Hematopoietic multipotent progenitor cell (in vitro differentiated cells): ENCODE measurements around the gene HOOK2. TPM values are rescaled to one million over a fixed set of nuclear protein-coding genes. Genes with fewer than 3 reads are reported as not detected.
A peak's percentile ranks its signal among the peaks of the same experiment; 100 is the strongest.

Source experiments
- DNase-seq, 3 donors: peaks; one replicate each; pipeline ENCODE4 v3.0.0-alpha.2; 2011 to 2015; ENCODE audit warnings: low read depth in 2 of 3, low spot score in 2 of 3
- total RNA-seq: library from RNA; depleted of rRNA; stranded (reverse); fragments of >200 nt; gene quantifications from one replicate; pipeline ENCODE4 v1.2.3, GENCODE V29; 2012

The HOOK2 gene
- total RNA-seq, 1 donor, result 29.9 TPM

GRCh38 chr19:12794196-12794941, 19.0 kb upstream of the HOOK2 start:
- no peak for DNase-seq

- peak; percentile 96 to 97 (median 97) for DNase-seq
Measured at GRCh38 chr19:12793290-12794195, 18.2 kb upstream of the HOOK2 start.

GRCh38 chr19:12792853-12793289, 17.5 kb upstream of the HOOK2 start:
- DNase-seq, result no peak

GRCh38 chr19:12792051-12792852, 16.9 kb upstream of the HOOK2 start:
- peak in 2 of 3 donors; percentile 59 to 69 for DNase-seq

- DNase-seq, result peak; percentile 96 to 100 (median 97)
Measured at GRCh38 chr19:12791345-12792050, 16.1 kb upstream of the HOOK2 start, which contains the start of gene JUNB. Gene JUNB (plus strand): TSS chr19:12791486. CDS start chr19:12791772, 286 bp downstream.

GRCh38 chr19:12790628-12791344, 15.4 kb upstream of the HOOK2 start:
- peak in 1 of 3 donors; percentile 21 for DNase-seq

- peak; percentile 86 to 98 (median 96) for DNase-seq
Measured at GRCh38 chr19:12789904-12790619, 14.7 kb upstream of the HOOK2 start.

- peak in 1 of 3 donors; percentile 50 for DNase-seq
Measured at GRCh38 chr19:12789098-12789903, 13.9 kb upstream of the HOOK2 start.

GRCh38 chr19:12788682-12789097, 13.3 kb upstream of the HOOK2 start:
- DNase-seq, result peak in 2 of 3 donors; percentile 84

GRCh38 chr19:12788042-12788681, 12.8 kb upstream of the HOOK2 start:
- no peak for DNase-seq

- DNase-seq, result no peak
Measured at GRCh38 chr19:12787458-12787857, 12.1 kb upstream of the HOOK2 start.

GRCh38 chr19:12786952-12787351, 11.6 kb upstream of the HOOK2 start:
- no peak for DNase-seq

- DNase-seq, result peak in 2 of 3 donors; percentile 69 to 79
Measured at GRCh38 chr19:12786141-12786870, 11.0 kb upstream of the HOOK2 start.

GRCh38 chr19:12785431-12786031, 10.2 kb upstream of the HOOK2 start:
- peak in 2 of 3 donors; percentile 36 to 50 for DNase-seq

GRCh38 chr19:12784871-12785430, 9.6 kb upstream of the HOOK2 start:
- peak in 2 of 3 donors; percentile 46 to 58 for DNase-seq

- peak in 2 of 3 donors; percentile 50 to 52 for DNase-seq
Measured at GRCh38 chr19:12784394-12784870, 9.1 kb upstream of the HOOK2 start.
